ENCODE results near the gene TBC1D2.
"Not testable (repeated sequence)": the region's sequence is repeated elsewhere in the genome, so short reads cannot be mapped to it uniquely, and the experiment has no call there.

TBC1D2 gene

DNA sequence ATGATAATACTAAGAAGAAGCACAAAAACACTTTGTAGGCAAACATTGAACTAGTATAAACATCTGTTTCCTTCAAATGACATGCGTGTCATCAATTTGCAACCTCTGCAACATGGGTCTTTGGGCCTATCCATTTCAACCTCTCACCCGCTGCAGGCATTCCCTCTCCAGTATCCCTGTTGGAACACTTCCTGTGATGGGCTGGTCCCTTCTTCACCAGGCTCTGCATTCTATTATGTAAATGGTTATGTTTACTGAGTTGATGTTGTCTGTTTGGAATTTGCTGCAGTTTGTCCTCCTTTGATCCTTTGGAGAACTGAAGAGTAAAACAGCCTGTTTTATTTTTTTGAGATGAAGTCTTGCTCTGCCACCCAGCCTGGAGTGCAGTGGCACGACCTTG is 16.6 kb upstream of the TBC1D2 start:
- H3K27ac ChIP-seq (ENCODE audit: low read depth, low read length) = no peak overlapping the region
- H2AFZ ChIP-seq (ENCODE audit: low read length, unreplicated experiment) = no peak overlapping the region
- no peaks in the 10 kb centered on the region for H3K79me2 ChIP-seq (ENCODE audit: control insufficient read depth, insufficient read depth, low read length, unreplicated experiment)
- no peak overlapping the region for H3K4me3 ChIP-seq (ENCODE audit: low read depth, low read length)
- H3K4me1 ChIP-seq (ENCODE audit: control insufficient read depth, insufficient read depth, low read length, unreplicated experiment) = no peaks in the 10 kb centered on the region
- H3K27me3 ChIP-seq (ENCODE audit: insufficient read depth, low read length) = peaks cover 13% of the 10 kb centered on the region
- H3K36me3 ChIP-seq (ENCODE audit: insufficient read depth, low read length) = no peaks in the 10 kb centered on the region

DNA sequence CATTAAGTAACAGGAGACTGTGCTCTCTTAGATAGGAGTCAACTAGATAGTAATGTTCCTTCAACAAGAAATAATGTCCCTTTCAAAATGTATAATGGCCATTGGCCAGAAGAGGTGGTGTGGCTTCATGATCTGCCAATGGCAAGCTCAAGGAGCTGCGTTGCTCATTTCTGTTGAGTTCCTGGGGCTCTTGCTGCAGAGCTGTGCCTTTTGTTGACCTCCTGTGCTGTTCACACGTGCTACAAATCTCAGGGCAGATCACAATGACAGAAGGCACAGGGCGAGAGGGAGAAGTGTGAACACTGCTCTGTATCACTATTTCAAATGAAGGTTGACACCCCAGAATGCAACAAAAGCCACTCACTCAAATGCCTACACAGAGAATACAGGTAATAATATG is 16.0 kb upstream of the TBC1D2 start:
- H3K79me2 ChIP-seq (ENCODE audit: control insufficient read depth, insufficient read depth, low read length, unreplicated experiment) = no peaks in the 10 kb centered on the region

DNA sequence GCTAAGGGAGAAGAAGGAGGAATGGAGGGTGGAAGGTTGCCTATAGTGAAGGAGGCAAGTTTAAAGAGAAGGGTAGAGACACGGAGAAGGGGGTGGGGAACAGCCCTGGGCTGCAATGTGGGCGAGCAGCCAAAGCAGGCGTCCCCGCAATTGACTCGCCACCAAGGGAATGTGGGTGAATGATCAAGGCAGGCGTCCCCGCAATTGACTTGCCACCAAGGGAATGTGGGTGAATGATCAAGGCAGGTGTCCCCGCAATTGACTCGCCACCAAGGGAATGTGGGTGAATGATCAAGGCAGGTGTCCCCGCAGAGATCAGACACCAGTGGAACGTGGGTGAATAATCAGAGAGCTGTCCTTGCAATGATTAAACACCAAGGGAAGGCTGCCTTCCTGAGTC is 14.8 kb upstream of the TBC1D2 start:
- H3K36me3 ChIP-seq (ENCODE audit: insufficient read depth, low read length); H3K27me3 ChIP-seq (ENCODE audit: insufficient read depth, low read length); H3K27ac ChIP-seq (ENCODE audit: low read depth, low read length); H2AFZ ChIP-seq (ENCODE audit: low read length, unreplicated experiment); H3K79me2 ChIP-seq (ENCODE audit: control insufficient read depth, insufficient read depth, low read length, unreplicated experiment); H3K4me1 ChIP-seq (ENCODE audit: control insufficient read depth, insufficient read depth, low read length, unreplicated experiment); H3K4me3 ChIP-seq (ENCODE audit: low read depth, low read length): not testable (repeated sequence)

More for the DNA sequence above, 16.0 kb upstream of the TBC1D2 start:
- Histone ChIP-seq H2AFZ (ENCODE audit: low read length, unreplicated experiment) (no peak overlapping the region), H3K36me3 (ENCODE audit: insufficient read depth, low read length) (no peaks in the 10 kb centered on the region), H3K4me3 (ENCODE audit: low read depth, low read length) (no peak overlapping the region), H3K4me1 (ENCODE audit: control insufficient read depth, insufficient read depth, low read length, unreplicated experiment) (no peaks in the 10 kb centered on the region), H3K27me3 (ENCODE audit: insufficient read depth, low read length) (peaks cover 11% of the 10 kb centered on the region), H3K27ac (ENCODE audit: low read depth, low read length) (no peak overlapping the region)

DNA sequence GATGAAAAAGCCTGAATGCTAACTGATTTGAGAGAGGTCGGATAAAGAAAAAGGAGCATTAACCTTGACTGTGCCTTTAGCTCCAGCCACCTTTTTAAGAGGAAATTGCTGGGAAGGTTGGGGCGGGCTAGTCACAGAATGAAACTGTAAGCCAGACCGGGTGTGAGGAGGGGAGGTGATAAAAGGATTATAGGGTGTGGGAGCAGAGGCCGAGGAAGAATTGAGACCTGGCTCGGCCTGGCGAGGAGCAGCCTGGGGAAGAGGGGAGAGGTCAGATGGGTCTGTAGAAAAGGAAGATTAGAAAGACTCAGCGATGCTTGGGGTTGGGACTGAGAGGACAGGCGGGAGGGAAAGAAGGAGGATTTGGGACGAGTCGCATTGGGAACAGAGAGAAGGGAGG is 14.2 kb upstream of the TBC1D2 start:
- H3K27ac ChIP-seq (ENCODE audit: low read depth, low read length); H3K4me1 ChIP-seq (ENCODE audit: control insufficient read depth, insufficient read depth, low read length, unreplicated experiment); H3K4me3 ChIP-seq (ENCODE audit: low read depth, low read length); H3K36me3 ChIP-seq (ENCODE audit: insufficient read depth, low read length); H3K27me3 ChIP-seq (ENCODE audit: insufficient read depth, low read length); H2AFZ ChIP-seq (ENCODE audit: low read length, unreplicated experiment); H3K79me2 ChIP-seq (ENCODE audit: control insufficient read depth, insufficient read depth, low read length, unreplicated experiment): not testable (repeated sequence)

DNA sequence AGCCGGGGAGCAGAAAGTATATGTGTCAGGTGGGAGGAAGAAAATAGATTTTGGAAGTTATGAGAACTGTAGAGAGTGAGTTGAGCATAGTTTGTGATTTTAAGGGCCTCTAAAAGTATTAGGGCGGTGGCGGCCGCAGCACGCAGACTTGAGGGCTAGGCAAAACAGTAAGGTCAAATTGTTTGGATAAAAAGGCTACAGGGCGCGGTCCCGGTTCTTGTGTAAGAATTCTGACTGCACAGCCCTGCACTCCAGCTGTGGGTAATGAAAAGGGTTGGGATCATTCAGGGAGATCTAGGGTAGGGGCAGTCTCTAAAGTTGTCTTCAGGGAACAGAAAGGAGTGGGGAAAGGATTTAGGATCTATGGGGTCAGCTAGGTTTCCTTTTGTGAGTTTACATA is 12.1 kb upstream of the TBC1D2 start:
- not testable (repeated sequence) for H3K27me3 ChIP-seq (ENCODE audit: insufficient read depth, low read length); H3K4me1 ChIP-seq (ENCODE audit: control insufficient read depth, insufficient read depth, low read length, unreplicated experiment); H3K27ac ChIP-seq (ENCODE audit: low read depth, low read length); H3K36me3 ChIP-seq (ENCODE audit: insufficient read depth, low read length); H3K4me3 ChIP-seq (ENCODE audit: low read depth, low read length); H3K79me2 ChIP-seq (ENCODE audit: control insufficient read depth, insufficient read depth, low read length, unreplicated experiment); H2AFZ ChIP-seq (ENCODE audit: low read length, unreplicated experiment)

DNA sequence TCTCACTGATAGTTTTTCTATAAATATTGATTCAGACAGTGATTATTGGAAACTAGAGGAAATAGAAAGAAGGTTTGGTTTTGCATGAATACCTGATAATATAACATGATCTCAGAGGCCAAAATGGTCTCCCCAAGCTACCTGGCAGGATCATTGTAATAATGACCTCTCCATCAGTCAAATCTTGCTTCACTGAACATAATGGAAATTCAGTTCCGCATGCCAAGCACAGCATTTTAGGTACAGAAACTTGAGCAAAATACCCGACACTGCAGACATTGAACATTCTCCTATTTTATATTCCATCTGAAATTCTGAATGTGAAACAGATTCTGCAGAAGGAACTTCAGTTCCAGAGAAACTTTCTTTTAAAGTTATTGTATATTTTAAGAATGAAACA is 9.1 kb upstream of the TBC1D2 start:
- no peak overlapping the region for H3K4me3 ChIP-seq (ENCODE audit: low read depth, low read length)
- no peaks in the 10 kb centered on the region for H3K4me1 ChIP-seq (ENCODE audit: control insufficient read depth, insufficient read depth, low read length, unreplicated experiment)
- H2AFZ ChIP-seq (ENCODE audit: low read length, unreplicated experiment) = no peak overlapping the region
- H3K27ac ChIP-seq (ENCODE audit: low read depth, low read length) = no peak overlapping the region
- no peaks in the 10 kb centered on the region for H3K79me2 ChIP-seq (ENCODE audit: control insufficient read depth, insufficient read depth, low read length, unreplicated experiment)
- H3K27me3 ChIP-seq (ENCODE audit: insufficient read depth, low read length) = no peaks in the 10 kb centered on the region
- H3K36me3 ChIP-seq (ENCODE audit: insufficient read depth, low read length) = no peaks in the 10 kb centered on the region

DNA sequence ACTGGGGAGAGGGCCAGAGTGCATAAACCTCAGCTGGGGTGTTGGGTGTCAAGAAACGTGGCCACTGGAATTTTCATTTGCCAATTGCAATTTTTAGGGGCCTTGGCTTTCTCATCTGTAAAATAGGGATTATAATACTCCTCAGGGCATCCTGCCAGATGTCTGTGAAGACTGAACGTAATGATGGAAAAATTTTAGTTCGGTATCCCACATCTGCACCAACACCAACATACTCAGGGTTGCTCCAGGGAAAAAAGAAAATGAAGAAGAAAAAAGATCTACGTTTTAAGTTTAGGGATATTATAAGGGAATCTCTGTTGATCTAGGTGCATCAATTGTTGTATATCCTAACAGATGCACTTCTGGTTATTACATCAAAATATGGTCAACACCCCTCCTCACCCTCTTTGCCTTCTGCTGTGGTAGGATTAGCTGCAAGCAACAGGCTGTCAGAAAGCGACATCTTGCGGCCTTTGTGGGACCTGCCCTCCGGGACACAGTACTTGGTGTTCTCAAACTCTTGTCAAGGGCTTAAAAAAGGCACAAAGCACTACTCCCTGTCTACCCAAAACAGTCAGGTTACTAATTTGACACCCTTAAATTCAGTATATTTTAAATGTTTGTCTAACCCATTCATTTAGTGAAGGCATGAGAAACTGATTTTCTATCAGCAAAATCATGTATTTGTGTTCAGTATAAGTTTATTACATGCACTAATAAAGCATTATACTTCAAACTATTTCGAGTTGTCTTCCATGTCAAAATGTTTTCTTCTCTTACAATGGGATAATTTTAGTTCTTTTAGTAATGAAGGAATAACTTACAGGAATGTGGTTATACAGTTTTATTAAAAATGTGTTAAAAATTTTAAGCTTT is 8.3 kb upstream of the TBC1D2 start:
- Histone ChIP-seq H3K27me3 (ENCODE audit: insufficient read depth, low read length) (no peaks in the 10 kb centered on the region), H3K4me3 (ENCODE audit: low read depth, low read length) (no peak overlapping the region), H2AFZ (ENCODE audit: low read length, unreplicated experiment) (peak overlapping the region; percentile 17)

DNA sequence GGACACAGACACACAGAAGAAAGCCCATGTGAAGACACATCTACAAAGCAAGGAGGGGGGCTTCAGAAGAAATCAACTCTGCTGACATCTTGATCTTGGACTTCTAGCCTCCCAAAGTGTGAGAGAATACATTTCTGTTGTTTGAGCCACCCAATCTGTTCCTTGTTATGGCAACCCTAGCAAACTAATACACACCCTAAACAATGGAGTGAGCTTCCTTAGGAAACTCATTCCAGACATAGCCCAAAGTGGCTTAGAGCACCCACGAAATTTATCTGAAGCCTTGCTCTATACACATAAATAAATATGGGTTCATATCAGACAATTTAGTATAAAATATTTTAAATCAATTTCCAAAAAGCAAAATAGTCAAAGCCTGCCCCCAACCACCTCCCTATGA is 7.6 kb upstream of the TBC1D2 start:
- H3K4me1 ChIP-seq (ENCODE audit: control insufficient read depth, insufficient read depth, low read length, unreplicated experiment) = no peaks in the 10 kb centered on the region
- no peaks in the 10 kb centered on the region for H3K36me3 ChIP-seq (ENCODE audit: insufficient read depth, low read length)
- H3K4me3 ChIP-seq (ENCODE audit: low read depth, low read length) = no peak overlapping the region
- H3K27ac ChIP-seq (ENCODE audit: low read depth, low read length) = no peak overlapping the region
- peak overlapping the region; percentile 17 for H2AFZ ChIP-seq (ENCODE audit: low read length, unreplicated experiment)
- no peaks in the 10 kb centered on the region for H3K27me3 ChIP-seq (ENCODE audit: insufficient read depth, low read length)
- H3K79me2 ChIP-seq (ENCODE audit: control insufficient read depth, insufficient read depth, low read length, unreplicated experiment) = no peaks in the 10 kb centered on the region

More for the DNA sequence above, 8.3 kb upstream of the TBC1D2 start:
- no peak overlapping the region for H3K27ac ChIP-seq (ENCODE audit: low read depth, low read length)
- H3K79me2 ChIP-seq (ENCODE audit: control insufficient read depth, insufficient read depth, low read length, unreplicated experiment) = no peaks in the 10 kb centered on the region
- H3K36me3 ChIP-seq (ENCODE audit: insufficient read depth, low read length) = no peaks in the 10 kb centered on the region
- no peaks in the 10 kb centered on the region for H3K4me1 ChIP-seq (ENCODE audit: control insufficient read depth, insufficient read depth, low read length, unreplicated experiment)

DNA sequence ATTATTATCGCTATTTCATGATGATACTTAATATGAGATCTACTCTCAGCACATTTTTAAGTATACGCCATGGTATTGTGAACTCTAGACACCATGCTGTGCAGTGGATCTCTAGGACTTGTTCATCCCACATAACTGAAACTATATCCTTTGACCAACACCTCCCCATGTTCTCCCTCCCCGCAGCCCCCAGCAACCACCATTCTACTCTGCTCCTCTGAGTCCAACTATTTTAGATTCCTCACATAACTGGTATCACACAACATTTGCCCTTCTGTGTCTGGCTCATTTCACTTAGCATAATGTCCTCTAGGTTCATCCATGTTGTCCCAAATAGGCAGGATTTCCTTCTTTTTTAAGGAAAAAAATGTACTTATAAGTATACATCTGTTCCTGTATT is 6.6 kb upstream of the TBC1D2 start:
- H2AFZ ChIP-seq (ENCODE audit: low read length, unreplicated experiment) = no peak overlapping the region
- H3K4me1 ChIP-seq (ENCODE audit: control insufficient read depth, insufficient read depth, low read length, unreplicated experiment) = no peaks in the 10 kb centered on the region
- no peaks in the 10 kb centered on the region for H3K36me3 ChIP-seq (ENCODE audit: insufficient read depth, low read length)
- no peaks in the 10 kb centered on the region for H3K27me3 ChIP-seq (ENCODE audit: insufficient read depth, low read length)
- H3K27ac ChIP-seq (ENCODE audit: low read depth, low read length) = no peak overlapping the region
- H3K4me3 ChIP-seq (ENCODE audit: low read depth, low read length) = no peak overlapping the region
- no peaks in the 10 kb centered on the region for H3K79me2 ChIP-seq (ENCODE audit: control insufficient read depth, insufficient read depth, low read length, unreplicated experiment)

DNA sequence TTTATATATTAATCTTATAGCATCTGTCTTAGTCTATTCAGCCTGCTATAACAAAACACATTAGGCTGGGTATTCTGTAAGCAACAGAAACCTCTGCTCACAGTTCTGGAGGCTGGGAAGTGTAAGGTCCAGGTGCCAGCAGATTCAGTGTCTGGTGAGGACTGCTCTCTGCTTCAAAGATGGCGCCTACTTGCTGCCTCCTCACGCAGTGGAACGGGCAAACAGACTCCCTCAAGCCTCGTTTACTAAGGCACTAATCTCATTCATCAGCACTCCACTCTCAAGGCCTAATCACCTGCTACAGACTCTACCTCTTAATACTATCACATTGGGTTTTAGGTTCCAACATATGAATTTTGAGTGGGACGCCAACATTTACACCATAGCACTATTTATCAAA is 5.2 kb upstream of the TBC1D2 start:
- Histone ChIP-seq H3K79me2 (ENCODE audit: control insufficient read depth, insufficient read depth, low read length, unreplicated experiment) (no peaks in the 10 kb centered on the region), H2AFZ (ENCODE audit: low read length, unreplicated experiment) (no peak overlapping the region)

DNA sequence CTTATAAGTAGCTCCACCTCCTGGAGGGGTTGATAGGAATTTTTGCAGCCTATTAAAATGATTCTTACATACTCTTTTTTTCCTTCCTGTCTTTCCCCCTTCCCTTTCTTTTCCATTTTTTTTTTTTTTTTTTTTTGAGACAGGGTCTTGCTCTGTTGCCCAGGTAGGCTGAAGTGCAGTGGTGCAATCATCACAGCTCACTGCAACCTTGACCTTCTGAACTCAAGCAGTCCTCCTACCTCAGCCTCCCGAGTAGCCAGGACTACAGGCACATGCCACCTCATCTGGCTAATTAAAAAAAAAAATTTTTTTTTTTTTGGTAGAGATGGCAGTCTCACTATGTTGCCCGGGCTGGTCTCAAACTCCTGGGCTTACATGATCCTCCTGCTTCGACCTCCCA is 4.3 kb upstream of the TBC1D2 start:
- Histone ChIP-seq H3K79me2 (ENCODE audit: control insufficient read depth, insufficient read depth, low read length, unreplicated experiment) (peaks cover 6% of the 10 kb centered on the region), H2AFZ (ENCODE audit: low read length, unreplicated experiment) (no peak overlapping the region), H3K4me3 (ENCODE audit: low read depth, low read length) (no peak overlapping the region), H3K36me3 (ENCODE audit: insufficient read depth, low read length) (no peaks in the 10 kb centered on the region), H3K27me3 (ENCODE audit: insufficient read depth, low read length) (no peaks in the 10 kb centered on the region), H3K4me1 (ENCODE audit: control insufficient read depth, insufficient read depth, low read length, unreplicated experiment) (no peaks in the 10 kb centered on the region), H3K27ac (ENCODE audit: low read depth, low read length) (no peak overlapping the region)

More for the DNA sequence above, 5.2 kb upstream of the TBC1D2 start:
- Histone ChIP-seq H3K4me3 (ENCODE audit: low read depth, low read length) (no peak overlapping the region), H3K27ac (ENCODE audit: low read depth, low read length) (no peak overlapping the region), H3K4me1 (ENCODE audit: control insufficient read depth, insufficient read depth, low read length, unreplicated experiment) (no peaks in the 10 kb centered on the region), H3K27me3 (ENCODE audit: insufficient read depth, low read length) (no peaks in the 10 kb centered on the region), H3K36me3 (ENCODE audit: insufficient read depth, low read length) (no peaks in the 10 kb centered on the region)
